NCI-H2196 (cell line): ENCODE measurements around the gene MAFF.

Source experiments
- DNase-seq: peaks from one replicate; lab custom pipeline; 2025; ENCODE audit not compliant: unreplicated experiment; lab: John Stamatoyannopoulos, UW

Gene MAFF

DNA sequence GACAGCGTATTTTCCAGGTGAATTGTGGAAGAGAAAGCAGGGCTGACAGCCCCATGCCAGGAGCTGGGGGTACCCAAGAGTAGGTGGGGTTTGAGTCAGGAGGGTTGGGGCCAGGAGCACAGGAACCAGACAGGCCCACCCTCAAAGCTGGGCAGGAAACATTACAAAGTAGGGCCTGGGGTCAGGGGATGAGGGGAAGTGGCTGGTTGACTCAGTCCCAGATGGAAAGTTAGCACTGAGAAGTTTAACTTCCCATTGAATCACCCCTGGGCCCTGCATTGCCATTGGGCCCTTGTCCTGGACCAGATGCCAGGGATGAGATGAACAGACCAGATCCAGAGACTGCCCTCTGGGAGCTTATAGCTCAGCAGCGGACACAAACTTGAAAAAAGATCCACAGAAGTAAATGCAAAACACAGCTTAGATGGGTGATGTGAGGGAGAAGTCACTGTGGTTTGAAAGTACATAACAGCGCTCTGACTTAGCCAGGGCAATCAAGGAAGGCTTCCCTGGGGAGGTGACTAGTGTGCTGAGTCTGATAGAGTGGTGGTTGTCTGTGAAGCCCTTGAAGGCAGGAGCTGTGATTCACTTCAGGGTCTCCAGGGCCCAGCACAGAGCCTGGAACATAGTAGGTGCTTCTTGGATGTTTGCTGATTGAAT, 2.2 kb downstream of the MAFF start:
- DNase-seq = no peak

- no peak for DNase-seq
These were observed 3.0 kb downstream of the MAFF start for GRCh38 chr22:38204784-38205183.

DNA sequence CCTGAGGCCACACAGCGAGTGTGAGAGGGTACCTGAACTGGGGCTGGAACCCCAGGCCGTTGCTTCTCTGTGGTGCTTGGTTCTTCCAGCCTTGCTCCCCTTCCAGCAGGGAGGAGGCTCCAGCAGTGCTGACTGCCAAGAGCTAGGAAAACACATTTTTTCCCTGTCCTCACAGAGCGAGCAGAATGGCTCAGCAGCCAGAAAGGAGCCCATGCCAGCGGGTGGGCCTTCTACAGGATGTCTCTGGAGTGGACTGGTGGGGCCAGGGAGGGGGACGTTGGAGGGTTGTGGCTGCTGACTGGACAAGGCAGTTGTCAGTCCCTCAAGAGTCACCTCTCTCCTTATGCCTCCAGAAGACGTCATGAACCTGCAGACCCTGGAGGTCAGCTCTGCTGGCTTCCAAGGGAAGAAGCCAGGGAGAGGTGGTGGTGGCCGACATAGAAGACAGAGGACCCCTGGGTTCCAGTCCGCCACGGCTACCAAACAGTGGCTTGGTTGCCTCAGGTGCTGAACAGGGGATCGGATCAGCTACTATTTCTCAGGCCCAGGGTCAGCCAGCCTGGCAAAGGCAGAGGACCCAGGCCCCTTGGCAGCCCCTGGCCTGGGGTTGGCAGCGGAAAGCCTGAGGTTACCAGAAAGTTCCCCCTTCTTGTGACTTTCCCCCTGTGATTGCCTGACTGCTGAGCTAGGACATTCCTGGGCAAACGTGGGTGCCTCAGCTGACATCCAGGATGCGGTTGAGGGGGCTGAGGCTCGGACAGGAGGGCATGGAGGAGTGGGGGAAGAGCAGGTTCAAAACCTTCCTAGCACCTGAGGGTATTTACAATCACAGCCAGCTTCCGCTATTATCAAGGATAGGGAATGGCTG, 3.7 kb downstream of the MAFF start:
- DNase-seq = no peak

GRCh38 chr22:38207898-38208432, 6.2 kb downstream of the MAFF start:
- no peak for DNase-seq

GRCh38 chr22:38208551-38208968, 6.8 kb downstream of the MAFF start:
- no peak for DNase-seq

- DNase-seq = no peak
These were observed 9.8 kb downstream of the MAFF start for GRCh38 chr22:38211556-38211955.

GRCh38 chr22:38212442-38212841, 10.6 kb downstream of the MAFF start:
- DNase-seq = no peak

GRCh38 chr22:38213319-38213989, 11.7 kb downstream of the MAFF start:
- DNase-seq = no peak

DNA sequence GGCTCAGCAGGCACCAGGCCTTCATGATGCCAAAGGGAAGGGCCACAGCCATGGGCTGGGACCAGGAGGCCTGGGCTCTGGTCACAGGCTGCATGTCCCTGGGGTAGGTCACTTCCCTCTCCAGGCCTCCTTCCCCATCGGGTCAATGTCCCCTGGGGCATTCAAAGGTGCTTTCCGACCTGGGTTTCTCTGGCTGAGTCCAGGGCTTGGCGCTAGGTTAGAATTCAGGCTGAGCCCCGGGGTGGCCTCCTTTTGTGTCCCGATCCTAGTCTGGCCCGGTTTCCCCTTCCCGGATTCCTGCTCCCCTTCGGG, 12.2 kb downstream of the MAFF start:
- no peak for DNase-seq

DNA sequence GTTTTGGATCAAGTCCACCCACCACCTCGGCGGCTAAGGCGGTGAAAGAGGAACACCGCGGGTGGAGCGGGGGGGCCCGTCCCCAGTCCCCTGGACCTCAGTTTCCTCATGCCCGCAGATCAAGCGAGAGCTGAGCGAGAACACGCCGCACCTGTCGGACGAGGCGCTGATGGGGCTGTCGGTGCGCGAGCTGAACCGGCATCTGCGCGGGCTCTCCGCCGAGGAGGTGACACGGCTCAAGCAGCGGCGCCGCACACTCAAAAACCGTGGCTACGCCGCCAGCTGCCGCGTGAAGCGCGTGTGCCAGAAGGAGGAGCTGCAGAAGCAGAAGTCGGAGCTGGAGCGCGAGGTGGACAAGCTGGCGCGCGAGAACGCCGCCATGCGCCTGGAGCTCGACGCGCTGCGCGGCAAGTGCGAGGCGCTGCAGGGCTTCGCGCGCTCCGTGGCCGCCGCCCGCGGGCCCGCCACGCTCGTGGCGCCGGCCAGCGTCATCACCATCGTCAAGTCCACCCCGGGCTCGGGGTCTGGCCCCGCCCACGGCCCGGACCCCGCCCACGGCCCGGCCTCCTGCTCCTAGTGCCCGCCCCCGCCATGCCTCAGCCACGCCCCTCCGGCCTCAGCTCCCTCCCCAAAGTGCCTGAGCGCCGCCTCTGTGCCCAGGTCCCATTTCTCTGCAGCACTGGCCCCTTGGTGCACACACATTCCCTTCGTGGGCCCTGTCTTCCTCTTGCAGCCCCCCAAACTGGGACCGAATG, 12.7 kb downstream of the MAFF start:
- DNase-seq = no peak

DNA sequence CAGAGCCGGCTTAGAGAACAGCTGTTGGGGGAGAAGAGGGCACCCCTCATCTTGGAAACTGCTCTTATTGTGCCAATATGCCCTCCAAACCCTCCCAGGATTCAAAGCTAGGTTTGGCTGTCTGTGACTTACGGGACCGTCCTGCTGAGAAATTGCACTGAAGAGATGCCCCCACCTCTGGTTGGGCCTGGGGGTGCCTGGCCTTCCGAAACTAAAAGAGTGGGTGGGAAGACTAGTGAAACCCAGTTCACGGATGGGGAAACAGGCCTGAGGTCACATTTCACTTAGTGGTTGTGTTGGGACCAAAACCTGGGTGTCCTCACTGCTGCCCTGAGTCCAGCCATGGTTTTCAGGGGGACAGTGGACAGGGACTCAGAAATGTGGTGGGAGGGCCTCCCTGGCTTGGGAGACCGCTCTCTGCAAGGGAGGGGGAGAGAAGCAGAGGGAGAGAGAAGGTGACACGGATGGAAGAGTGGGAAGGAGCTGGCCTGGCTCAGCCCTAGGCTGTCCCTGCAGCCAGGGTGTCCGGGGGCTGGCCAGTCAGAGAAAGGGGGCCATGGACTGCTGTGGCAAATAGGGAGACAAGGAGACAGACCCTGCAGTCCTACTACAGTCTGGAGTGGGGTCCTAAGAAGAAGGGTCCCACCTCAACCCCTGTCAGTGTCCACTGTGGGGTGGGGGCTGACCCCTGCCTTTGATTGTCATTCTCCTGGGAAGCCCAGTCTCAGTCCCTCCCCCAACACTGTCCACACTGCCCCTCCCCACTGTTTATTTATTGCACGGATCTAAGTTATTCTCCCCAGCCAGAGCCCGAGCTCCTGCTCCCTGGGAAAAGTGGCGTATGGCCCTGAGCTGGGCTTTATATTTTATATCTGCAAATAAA, 13.6 kb downstream of the MAFF start:
- DNase-seq = no peak

GRCh38 chr22:38218661-38219622, 17.1 kb downstream of the MAFF start:
- DNase-seq = no peak

DNA sequence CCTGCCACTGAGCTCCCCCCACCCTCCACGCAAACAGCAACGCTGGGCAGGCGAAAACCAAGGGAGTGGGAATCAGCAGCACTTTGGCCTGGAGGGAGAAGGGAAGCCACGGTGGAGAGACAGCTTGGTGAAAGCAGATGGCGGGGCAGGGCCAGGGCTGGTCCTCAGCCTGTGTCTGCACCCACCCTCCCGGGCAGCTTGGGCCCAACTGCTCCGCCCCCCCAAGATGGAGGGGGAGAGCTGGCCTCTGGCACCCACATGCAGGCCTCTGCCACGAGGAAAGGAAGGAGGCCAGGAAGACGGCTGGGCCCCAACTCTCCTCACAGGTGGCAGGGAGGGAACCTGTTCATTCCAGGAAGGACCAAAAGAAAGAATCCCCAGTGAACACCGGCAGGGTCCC, 17.8 kb downstream of the MAFF start:
- DNase-seq = no peak

DNA sequence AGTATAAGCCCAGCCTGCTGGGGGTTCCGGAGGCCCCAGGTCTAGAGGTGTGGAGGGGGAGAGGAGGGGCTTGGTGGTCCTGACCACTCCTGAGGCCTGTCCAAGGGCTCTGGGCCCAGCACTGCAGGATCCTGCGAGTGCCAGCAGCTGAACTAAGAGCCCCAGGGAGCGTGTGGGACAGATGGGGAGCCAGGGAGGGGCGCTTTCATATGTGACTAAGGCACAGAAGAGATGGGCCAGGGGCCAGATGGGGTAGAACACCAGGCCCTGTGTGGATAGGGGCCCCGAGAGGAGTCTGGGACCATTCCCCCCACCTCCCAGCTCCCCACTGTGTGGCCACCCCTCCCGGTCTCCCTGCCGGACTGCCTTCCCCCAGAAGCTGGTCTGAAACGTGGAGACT, 18.4 kb downstream of the MAFF start:
- no peak for DNase-seq

DNA sequence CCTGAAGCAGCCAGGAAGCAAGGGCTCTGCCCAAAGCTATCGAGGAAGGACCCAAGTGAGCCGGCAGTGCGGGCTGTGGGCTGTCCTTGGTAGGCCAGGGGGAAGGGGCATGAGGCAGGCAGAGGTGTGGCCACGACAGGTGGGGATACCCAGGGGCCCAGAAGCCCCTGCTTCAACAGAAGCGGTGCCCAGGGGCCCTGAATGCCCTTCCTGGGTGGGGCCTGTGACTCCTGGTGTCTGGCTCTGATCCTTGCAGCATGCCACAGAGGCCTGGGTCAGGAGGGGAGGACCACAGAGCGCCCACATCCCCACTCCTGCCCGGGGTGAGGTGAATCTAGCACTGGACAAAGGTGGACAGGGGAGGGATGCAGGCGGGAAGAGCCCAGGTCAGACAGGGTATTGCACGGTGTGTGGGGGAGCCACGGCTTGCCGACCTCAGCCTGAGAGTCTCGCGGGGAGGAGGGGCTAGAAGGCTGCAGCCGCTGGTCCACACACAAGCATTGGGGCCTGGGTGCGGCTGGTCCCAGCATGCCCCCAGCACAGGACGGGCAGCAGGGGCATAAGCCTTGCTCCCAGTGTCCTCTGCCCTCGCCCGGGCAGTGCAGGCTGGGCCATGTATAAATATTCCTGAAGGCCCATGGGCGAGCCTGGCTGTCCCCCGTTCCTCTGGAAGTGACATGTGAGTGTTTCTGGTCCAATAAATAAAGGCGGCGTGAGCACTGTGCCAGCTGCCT, 19.0 kb downstream of the MAFF start:
- DNase-seq = no peak

GRCh38 chr22:38221407-38221806, 19.6 kb downstream of the MAFF start:
- no peak for DNase-seq

DNA sequence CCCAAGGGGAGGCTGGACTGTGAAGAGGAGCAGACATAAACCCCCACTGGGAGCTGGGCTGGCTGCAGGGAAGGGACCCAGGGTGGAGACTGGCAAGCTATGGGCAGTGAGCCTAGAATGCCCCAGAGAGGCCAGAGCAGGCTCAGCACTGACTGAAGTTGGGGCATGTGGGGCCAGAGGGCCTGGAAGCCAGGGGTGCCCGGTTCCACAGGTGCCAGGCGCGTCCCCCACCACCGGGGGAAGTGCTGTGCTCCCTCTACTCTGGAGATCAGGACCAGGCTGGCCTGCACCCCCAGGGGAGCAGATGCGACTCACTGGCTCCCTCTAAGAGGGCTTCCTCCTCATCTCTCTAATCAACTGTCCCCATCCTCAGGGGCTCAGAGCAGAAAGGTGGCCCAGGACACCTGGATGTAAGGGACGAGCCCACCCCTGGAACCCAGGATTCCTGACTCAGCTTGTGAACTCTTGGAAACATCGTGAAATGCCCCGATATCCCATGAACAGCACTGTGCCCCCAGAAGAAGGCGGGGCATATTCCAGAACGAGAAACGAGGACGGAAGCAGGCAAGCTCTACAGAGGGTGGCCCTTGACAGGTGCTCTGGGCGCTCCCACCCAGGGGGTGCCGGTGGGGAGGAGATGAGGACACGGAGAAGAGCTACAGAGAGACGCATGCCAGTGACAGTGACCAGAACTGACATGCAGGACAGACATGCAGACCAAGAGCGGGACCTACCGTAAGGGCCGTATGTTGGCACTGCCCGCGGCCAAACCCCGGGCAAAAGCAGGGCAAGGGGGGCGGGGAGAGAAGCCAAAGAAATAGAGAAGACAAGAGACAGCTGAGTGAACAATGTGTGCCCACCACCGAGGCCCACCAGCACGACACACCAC, 20.4 kb downstream of the MAFF start:
- DNase-seq = no peak

DNA sequence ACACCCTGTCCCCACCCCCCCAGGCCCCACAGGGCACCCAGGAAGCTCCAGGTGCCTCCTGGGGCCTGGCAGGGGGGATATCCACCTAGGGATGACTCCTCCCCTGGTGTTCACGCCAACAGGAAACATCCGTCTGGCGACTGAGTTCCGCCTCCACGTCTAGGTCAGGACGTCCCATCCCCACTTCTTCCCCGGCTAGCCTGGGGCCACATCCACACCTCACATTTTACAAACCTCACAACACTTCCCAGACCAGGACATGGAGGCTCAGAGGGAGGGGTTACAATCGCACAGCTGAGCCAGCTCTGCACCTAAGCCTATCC, 21.0 kb downstream of the MAFF start:
- DNase-seq = no peak
